ENCODE data around the gene TLE6.
"Not testable (repeated sequence)": the region's sequence is repeated elsewhere in the genome, so short reads cannot be mapped to it uniquely, and the experiment has no call there.

TLE6 gene

GRCh38 chr19:3007975-3008374 is 30.6 kb downstream of the TLE6 start:
- FAIRE-seq (no peak), DNase-seq (ENCODE audit: insufficient read length) (no peak)
- no peak for TF ChIP-seq POLR2A (IDR thresholded peaks at IDR 0.05; ENCODE audit: low read depth, low read length)
- TF ChIP-seq TAF1 (IDR thresholded peaks at IDR 0.05; ENCODE audit: borderline replicate concordance, low read depth, low read length) = no peak
- TF ChIP-seq POLR2AphosphoS5 (IDR thresholded peaks at IDR 0.05; ENCODE audit: low read depth, low read length) = no peak

DNA sequence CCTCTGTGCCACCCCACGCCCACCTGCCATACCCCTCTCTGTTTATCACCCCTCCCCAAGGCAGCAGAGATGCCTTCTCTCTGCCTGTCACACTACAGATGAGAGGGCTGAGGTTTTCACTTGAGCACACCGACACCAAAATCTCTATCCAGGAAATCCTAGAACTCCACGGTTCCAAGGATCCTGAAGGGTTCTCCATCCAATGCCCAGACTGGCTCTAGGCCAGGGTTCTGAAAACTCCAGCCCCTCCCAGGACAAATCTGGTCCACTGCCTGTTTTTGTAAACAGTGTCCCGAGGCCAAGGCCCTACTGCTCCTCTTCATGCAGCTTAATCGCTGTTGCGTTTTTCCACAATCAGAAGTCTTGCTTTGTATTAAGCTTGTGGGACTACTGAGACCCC is 31.6 kb downstream of the TLE6 start:
- no peak for FAIRE-seq
- no peak for DNase-seq (ENCODE audit: insufficient read length)
- no peak for TF ChIP-seq POLR2A (IDR thresholded peaks at IDR 0.05; ENCODE audit: low read depth, low read length)
- no peak for TF ChIP-seq TAF1 (IDR thresholded peaks at IDR 0.05; ENCODE audit: borderline replicate concordance, low read depth, low read length)
- no peak for TF ChIP-seq POLR2AphosphoS5 (IDR thresholded peaks at IDR 0.05; ENCODE audit: low read depth, low read length)

- TF ChIP-seq TAF1 (IDR thresholded peaks at IDR 0.05; ENCODE audit: borderline replicate concordance, low read depth, low read length) = no peak
- no peak for TF ChIP-seq POLR2A (IDR thresholded peaks at IDR 0.05; ENCODE audit: low read depth, low read length)
- TF ChIP-seq POLR2AphosphoS5 (IDR thresholded peaks at IDR 0.05; ENCODE audit: low read depth, low read length) = no peak
- DNase-seq (ENCODE audit: insufficient read length) (no peak), FAIRE-seq (no peak)
Observed at GRCh38 chr19:3010871-3011270, 33.5 kb downstream of the TLE6 start.

DNA sequence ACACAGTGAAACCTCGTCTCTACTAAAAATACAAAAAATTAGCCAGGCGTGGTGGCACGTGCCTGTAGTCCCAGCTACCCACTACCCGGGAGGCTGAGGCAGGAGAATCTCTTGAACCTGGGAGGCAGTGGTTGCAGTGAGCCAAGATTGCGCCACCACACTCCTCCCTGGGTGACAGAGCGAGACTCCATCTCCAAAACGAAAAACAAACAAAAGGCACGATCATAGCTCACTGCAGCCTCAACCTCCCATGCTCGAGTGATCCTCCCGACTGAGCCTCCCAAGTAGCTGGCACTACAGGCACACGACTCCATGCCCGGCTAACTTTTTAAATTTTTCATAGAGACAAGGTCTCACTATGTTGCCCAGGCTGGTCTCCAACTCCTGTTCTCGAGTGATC is 34.7 kb downstream of the TLE6 start:
- FAIRE-seq; DNase-seq (ENCODE audit: insufficient read length): not testable (repeated sequence)

DNA sequence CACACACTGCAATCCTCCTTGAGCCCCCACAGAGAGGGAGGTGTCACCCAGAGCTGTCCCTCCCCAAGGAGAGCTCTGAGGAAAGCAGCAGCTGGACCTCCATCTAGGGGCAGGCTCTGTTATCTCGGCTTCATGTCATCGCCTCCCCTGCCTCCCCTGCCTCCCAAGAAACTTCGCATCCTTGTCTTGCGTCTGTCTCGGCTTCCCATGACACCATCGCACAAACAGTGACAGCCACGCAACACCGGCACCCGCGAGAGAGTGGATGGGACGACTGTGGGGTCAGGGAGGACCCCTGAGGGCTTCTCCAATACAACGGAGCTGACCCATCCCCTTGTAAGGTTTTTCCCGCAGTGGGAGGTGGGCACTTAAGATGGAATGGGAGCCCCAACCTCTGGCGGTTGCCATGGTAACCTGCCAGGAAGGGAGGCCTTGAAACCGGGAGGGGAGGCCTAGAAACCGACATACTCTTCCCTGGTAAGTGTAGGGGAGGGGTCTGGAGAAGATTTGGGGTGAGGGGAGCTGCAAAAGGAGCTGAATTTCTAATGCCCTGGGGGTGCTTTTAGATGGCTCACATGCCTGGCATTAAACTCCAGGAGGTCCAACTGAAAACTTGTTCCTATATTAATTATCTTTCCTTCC is 35.4 kb downstream of the TLE6 start:
- FAIRE-seq = no peak
- TF ChIP-seq POLR2A (IDR thresholded peaks at IDR 0.05; ENCODE audit: low read depth, low read length) = no peak
- no peak for TF ChIP-seq POLR2AphosphoS5 (IDR thresholded peaks at IDR 0.05; ENCODE audit: low read depth, low read length)
- TF ChIP-seq TAF1 (IDR thresholded peaks at IDR 0.05; ENCODE audit: borderline replicate concordance, low read depth, low read length) = no peak
- no peak for DNase-seq (ENCODE audit: insufficient read length)

- FAIRE-seq (no peak), DNase-seq (ENCODE audit: insufficient read length) (no peak)
- TF ChIP-seq POLR2AphosphoS5 (IDR thresholded peaks at IDR 0.05; ENCODE audit: low read depth, low read length) (no peak), POLR2A (IDR thresholded peaks at IDR 0.05; ENCODE audit: low read depth, low read length) (no peak), TAF1 (IDR thresholded peaks at IDR 0.05; ENCODE audit: borderline replicate concordance, low read depth, low read length) (no peak)
Observed at GRCh38 chr19:3013263-3013725, 35.9 kb downstream of the TLE6 start.

DNA sequence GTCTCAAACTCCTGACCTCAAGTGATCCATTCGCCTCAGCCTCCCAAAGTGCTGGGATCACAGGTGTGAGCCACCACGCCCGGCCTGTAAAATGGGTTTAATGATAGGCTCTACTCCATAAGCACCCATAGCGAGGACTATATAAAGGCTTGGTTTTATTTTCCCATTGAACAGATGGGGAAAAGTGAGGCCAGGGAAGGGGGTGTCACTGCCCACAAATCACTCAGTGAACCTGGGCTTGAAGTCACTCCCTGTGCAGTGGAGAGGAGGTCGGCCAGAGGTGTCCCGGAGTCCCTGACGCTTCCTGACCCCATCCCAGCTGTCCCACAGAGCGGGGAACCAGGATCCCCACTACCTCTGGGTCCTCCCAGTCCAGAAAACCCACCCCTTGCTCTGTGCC is 36.8 kb downstream of the TLE6 start:
- no peak for DNase-seq (ENCODE audit: insufficient read length)
- no peak for FAIRE-seq
- no peak for TF ChIP-seq POLR2A (IDR thresholded peaks at IDR 0.05; ENCODE audit: low read depth, low read length)
- TF ChIP-seq POLR2AphosphoS5 (IDR thresholded peaks at IDR 0.05; ENCODE audit: low read depth, low read length) = no peak
- no peak for TF ChIP-seq TAF1 (IDR thresholded peaks at IDR 0.05; ENCODE audit: borderline replicate concordance, low read depth, low read length)

DNA sequence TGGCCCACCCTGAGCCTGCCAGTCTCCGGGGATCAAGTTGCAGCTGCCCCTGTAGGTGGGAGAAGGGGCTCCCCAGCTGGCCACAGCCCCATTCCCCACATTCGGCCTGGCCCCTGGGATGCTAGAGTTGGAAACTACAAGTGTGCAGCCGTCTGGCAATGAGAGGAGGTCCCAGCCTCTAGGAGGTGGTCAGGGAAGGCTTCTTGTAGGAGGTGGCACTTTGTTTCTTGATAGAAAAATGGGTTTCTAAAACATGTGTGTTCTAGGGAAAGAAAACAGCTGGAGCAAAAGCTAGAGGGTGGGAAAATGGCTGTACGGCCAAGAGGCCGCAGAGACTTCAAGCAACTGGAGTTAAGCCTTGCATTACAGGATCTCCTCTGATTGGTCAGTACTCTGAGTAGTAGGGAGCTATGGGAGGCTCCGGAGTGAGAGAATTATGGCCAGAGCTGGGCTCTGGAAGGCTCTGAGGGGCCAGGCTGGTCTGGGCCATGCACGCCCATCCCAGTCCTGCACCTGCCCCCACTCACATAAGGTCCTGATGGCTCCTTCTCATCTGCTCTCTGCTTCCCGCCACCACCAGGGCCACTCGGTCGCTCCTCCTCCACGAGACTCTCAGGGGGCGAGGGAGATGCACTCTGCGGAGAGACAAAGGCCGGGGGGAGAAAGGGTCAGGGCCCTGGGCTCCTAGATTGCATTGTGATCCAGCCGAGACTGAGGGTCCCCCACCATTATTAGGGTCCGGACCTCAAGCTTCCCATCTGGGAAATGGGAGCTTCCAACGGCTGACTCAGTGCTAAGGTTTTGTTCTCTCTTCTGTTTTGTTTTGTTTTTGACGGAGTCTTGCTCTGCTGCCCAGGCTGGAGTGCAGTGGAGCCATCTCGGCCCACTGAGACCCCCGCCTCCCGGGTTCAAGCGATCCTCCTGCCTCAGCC is 38.0 kb downstream of the TLE6 start:
- FAIRE-seq (no peak), DNase-seq (ENCODE audit: insufficient read length) (no peak)
- TF ChIP-seq POLR2AphosphoS5 (IDR thresholded peaks at IDR 0.05; ENCODE audit: low read depth, low read length) (no peak), TAF1 (IDR thresholded peaks at IDR 0.05; ENCODE audit: borderline replicate concordance, low read depth, low read length) (no peak), POLR2A (IDR thresholded peaks at IDR 0.05; ENCODE audit: low read depth, low read length) (no peak)

DNA sequence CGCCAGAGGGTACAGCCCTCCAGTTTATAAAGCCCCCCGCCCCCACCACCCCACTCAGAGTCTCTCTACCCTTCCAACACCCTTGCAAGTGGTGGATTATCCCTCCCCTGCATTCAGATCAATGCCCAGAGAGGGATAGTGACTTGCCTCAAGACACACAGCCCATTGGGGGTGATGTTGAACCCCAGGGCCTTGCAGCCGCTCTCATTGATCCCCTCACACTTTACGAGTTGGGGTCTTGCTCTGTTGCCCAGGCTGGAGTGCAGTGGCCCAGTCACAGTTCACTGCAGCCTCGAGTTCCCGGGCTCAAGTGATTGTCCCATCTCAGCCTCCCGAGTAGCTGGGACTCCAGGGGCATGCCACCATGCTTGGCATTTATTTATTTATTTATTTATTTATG is 40.6 kb downstream of the TLE6 start:
- FAIRE-seq = no peak
- no peak for DNase-seq (ENCODE audit: insufficient read length)
- TF ChIP-seq POLR2AphosphoS5 (IDR thresholded peaks at IDR 0.05; ENCODE audit: low read depth, low read length) = no peak
- TF ChIP-seq TAF1 (IDR thresholded peaks at IDR 0.05; ENCODE audit: borderline replicate concordance, low read depth, low read length) = no peak

DNA sequence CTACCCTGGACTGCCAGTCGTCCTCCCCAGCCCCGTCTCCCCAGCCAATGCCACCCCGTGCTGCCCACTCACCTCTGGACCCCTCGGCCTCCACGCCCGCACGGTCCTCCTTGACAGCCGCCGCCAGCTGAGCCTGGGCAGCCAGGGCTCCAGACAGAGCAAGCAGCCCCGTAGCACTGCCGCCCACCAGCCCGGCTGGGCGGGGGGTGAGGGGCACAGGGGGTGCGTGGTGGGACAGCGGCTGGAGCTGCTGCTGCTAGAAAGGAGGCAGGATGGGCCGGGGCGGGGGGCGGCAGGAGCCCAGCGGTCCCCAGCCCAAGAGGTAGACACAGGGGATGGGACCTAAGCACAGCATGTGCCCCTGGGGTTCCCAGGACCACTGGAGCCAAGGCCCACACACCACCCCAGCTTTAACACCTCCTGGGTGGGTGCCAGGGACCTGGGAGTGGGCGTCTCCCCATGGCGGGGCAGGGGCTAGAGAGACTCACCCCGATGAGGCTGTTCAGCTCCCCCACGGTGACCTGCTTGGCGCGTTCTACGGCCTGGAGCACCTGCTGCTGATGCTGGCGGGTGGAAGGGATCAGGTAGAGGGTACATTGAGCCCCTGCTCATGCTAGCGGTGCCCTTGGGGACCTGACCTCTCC is 42.0 kb downstream of the TLE6 start:
- no peak for TF ChIP-seq POLR2AphosphoS5 (IDR thresholded peaks at IDR 0.05; ENCODE audit: low read depth, low read length)
- TF ChIP-seq POLR2A (IDR thresholded peaks at IDR 0.05; ENCODE audit: low read depth, low read length) = no peak
- TF ChIP-seq TAF1 (IDR thresholded peaks at IDR 0.05; ENCODE audit: borderline replicate concordance, low read depth, low read length) = no peak
- DNase-seq (ENCODE audit: insufficient read length) = no peak
- FAIRE-seq = no peak

DNA sequence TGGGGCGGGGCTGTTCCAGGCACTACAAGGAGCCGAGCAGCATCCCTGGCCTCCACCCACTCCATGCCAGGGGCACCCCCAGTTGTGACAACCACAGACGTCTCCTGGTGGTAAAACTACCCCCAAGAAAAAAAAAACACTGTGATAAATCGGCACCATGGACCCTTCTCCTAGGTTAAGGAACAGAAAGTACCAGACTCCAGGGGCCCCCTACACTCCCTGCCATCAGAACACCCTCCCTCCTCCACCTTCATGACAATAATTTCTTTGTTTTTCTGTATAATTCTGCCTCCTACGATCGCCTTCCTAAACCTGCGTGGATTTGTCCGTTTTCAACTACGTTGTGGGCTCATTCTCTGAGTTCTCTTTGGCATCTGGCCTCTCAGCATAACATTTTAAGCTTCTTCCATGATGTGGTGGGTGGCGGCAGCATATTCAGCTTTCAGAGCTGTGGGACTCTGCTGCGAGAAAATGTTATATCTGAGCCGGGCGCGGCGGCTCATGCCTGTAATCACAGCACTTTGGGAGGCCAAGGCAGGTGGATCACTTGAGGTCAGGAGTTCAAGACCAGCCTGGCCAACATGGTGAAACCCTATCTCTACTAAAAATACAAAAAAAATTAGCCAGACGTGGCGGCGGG is 43.1 kb downstream of the TLE6 start:
- TF ChIP-seq TAF1 (IDR thresholded peaks at IDR 0.05; ENCODE audit: borderline replicate concordance, low read depth, low read length) = no peak
- TF ChIP-seq POLR2A (IDR thresholded peaks at IDR 0.05; ENCODE audit: low read depth, low read length) = no peak
- no peak for TF ChIP-seq POLR2AphosphoS5 (IDR thresholded peaks at IDR 0.05; ENCODE audit: low read depth, low read length)
- DNase-seq (ENCODE audit: insufficient read length) (no peak), FAIRE-seq (no peak)
